HK-2 (cell line): ENCODE measurements around the gene ARHGAP23.

ENCODE experiments used
- DNase-seq: peaks from one replicate; pipeline ENCODE4 v3.0.0-alpha.2; 2018; ENCODE audit not compliant: unreplicated experiment

Gene ARHGAP23

GRCh38 chr17:38443356-38444031, 15.2 kb downstream of the ARHGAP23 start:
- DNase-seq: no peak

GRCh38 chr17:38444151-38444550, 15.9 kb downstream of the ARHGAP23 start:
- peak; percentile 68 for DNase-seq

DNA sequence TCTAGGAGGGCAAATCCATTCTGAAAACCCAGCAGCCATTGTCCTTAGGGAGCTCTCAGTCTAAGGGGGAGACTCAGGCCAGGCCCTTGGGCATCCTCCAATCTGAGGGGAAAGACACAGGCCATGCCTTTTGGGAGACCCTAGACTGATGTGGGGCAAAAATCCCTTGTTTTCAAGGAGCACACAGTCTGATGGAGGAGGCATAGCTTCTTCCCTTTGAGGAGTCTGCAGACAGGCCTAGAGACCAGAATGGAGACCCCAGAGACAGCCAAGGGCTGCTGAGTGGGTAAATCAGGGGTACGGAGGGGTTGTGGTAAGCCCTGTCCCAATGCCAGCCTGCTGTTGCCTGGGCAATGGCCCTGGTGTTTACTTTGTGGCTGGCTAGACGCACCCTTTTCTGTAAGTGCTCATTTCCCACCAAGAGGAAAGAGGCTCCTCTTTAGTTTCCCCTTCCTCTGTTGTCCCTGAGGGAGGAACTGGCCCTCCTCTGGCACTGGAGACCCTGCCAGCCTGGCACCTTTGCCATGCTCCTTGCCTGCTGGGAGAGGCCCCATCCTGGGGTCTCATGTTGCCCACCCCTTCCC, 19.3 kb downstream of the ARHGAP23 start:
- no peak for DNase-seq

GRCh38 chr17:38448208-38448771, 20.0 kb downstream of the ARHGAP23 start:
- DNase-seq: no peak

DNA sequence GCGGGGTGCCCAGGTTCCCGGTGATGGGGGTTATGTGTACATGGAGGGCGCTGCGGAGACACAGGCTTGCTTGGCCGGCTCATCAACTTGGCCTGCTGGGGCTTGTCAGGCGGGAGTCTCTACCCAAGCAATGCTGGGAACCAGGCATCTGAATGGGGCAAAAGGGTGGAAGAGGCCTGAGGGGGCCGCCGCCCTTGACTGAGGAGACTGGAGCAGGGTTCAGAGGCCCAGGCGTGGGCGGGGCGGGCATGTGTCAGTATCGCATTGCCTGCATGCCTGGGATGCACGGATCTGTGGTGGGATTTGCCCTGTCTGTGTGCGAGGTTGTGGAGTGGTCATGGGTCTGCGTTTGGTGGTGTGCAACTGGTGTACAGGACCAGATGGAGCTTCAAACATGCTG, 21.1 kb downstream of the ARHGAP23 start:
- peak; percentile 70 for DNase-seq

DNA sequence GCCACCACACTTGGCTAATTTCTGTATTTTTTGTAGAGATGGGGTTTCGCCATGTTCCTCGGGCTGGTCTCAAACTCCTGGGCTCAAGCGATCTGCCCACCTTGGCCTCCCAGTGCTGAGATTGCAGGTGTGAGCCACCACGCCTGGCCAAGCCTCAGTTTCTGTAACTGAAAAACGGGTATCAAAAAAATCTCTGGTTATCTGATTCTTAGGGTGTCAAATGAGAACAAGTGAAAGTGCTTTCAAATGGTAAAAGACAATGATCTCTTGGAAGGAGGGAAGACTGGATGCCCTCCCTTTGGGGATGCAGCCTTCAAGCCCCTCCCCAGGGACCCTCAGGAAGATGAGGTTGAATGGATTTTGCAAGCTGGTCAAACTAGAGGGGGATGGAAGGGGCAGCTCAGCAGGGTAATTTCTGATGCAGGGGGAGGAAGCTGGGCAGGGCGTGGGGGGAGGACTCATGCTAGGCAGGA, 22.3 kb downstream of the ARHGAP23 start:
- DNase-seq: no peak

DNA sequence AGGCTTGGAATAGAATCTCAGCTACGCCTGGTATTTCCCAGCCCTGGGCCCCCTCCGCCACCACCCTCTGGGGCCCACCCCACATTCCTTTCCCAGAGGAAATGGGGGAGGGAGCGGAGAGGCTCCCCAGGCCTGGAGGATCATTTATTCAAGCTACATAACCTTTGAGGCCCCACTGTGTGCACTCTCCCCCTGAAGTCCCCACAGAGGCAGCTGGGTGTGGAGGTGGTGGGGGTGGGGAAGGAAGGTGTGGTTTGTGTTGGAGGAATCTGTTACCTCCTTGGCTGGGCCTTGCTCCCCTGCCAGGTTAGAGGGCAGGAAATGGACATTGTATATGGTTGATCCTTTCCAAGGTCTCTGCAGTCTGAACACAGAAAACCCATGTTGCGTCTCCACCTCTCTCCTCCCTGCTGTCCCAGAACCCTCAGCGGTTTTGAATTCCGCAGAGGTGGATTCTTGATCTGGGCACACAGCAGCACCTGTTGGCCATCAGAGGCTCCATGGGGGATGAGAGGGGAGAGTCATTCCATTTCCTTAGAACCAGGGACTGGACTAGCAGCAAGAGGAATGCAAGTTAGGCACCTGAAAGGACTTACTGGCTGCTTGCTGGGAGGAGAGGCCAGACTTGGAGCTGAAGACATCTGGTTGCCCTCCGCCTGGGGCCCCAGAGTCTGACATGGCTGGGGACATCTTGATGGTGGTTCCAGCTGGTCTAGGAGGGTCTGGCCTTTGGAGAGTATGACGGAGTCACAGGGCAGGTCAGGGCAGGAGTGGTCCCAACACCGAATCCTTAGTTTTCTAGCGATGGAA, 23.0 kb downstream of the ARHGAP23 start:
- peak; percentile 87 for DNase-seq

DNA sequence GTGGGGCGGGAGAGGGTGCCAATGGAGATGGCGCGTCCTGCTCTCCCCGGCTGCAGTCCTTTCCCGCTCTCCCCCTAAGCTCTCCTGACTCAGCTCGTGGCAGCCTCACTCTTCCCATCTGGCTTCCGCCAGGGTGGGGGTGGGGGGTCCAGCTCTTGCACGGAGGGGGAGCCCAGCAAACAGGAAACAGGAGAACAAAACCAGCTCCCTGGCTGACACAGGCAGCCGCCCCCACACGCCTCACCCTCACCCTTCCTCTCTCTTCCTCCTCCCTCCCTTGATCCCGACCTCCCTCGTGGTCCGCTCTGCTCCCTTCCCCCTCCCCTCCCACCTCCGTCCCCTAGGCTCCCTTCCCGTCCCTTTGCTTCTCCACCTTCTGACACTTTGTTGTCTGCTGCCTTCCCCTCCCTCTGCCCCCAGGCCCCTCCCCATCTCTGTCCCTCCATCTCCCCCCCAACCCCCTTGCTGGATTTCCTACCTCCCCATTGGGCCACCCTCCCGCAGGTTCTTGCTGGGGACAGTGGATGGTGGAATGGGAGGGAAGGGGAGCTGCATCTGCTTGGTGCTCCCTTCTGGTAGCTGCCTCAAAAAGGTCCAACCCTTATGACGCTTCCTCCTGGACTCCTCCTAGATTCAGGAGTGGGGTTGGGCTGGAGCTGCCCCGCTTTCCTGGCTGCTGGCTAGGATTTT, 23.7 kb downstream of the ARHGAP23 start:
- peak; percentile 93 for DNase-seq

DNA sequence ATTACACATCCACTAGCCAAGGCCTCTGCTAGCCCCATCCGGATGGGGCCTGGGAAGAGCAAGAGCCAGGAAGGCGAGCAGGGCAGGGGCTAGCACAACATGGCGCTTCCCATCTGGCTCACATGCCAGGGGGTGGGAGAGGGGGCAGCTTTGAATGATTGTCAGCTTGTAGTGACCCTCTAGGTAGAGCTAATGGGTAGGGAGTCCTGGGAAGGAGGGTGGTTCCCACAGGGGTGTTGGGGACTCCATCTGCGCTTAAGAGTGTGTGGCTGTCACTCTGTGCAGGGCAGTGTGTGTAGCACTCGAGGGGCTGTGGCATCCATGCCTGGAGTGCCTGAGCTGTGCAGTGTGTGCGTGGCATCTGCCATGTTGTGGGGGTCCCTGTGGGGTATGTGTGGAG, 24.5 kb downstream of the ARHGAP23 start:
- DNase-seq: no peak

- peak; percentile 76 for DNase-seq
Measured at GRCh38 chr17:38453951-38454421, 25.7 kb downstream of the ARHGAP23 start.

GRCh38 chr17:38454532-38454931, 26.3 kb downstream of the ARHGAP23 start:
- DNase-seq: peak; percentile 81

GRCh38 chr17:38455288-38455915, 27.1 kb downstream of the ARHGAP23 start:
- no peak for DNase-seq

DNA sequence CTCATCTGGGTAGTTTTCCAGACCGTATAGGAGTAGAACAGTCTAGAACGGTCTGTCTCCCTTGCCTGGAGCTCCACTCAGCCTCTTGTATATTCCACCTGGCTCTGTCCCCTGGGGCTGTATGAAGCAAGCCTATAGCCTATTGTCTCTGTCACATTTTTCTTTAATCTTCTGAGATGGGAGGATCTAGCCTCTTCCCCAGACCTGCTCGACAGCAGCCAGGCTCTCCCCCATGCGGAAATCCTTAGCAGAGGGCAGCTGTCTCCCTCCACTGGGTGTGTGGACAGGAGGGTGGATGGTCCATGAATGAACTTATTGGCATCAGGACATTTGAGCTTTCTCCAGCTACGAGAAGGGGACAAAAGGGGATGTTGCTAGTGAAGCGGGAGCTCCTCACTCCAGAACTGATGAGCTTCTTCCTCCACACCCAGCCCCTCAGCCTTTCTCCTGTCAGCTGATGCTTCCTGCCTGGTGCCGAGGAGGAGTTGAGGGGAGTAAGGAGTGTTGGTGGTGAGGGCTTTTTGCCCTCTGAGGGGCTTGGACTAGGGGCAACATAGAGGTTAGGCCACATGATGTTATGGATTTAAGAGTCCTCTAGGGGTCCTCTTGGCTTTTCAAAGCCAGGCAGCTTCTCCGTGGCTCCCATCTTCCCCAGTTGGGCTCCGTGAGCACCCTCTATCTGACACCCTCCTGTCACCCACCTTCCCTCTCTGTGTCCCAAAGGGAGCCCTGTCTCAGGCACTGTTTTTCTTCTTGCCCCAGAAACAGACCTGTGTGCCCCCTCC, 28.0 kb downstream of the ARHGAP23 start:
- no peak for DNase-seq

GRCh38 chr17:38457577-38458371, 29.5 kb downstream of the ARHGAP23 start:
- DNase-seq: no peak

DNA sequence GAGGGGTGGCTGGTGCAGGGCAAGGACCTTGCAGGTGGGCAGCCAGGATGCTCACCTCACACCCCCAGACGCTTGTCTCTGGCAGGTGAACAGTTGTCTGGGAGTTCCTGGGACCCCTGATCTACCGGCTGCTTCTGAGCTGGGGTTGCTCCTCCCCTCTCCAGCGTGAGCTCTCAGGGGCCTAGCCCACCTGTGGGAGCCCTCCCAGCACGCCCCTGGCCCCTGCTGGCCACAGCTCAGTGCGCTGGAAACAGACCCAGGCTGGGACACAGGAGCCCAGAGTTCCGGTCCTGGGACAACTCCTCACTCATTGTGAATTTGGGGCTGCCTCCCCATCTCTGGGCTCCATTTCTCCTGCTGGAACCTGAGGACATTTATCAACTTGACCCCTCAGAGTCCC, 30.3 kb downstream of the ARHGAP23 start:
- no peak for DNase-seq

DNA sequence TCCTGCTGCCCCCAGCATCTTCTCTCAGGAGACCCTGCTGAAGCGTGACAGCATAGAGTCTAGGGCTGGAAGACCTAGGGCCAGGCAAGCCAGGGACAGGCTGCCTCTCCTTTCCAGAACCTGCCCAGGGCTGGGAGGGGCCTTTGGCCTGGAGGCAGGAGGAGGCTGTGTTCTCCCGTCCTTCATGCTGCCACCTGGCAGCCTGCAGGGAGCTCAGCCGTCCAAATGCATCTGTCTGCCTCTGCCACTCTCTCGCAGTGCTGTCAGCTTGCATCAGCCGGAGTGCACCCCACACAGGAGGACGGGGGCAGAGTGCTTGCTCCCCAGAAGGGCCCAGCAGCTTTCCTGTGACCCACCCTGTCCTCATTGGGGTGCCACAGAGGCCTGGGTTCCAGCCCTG, 31.3 kb downstream of the ARHGAP23 start:
- DNase-seq: no peak

DNA sequence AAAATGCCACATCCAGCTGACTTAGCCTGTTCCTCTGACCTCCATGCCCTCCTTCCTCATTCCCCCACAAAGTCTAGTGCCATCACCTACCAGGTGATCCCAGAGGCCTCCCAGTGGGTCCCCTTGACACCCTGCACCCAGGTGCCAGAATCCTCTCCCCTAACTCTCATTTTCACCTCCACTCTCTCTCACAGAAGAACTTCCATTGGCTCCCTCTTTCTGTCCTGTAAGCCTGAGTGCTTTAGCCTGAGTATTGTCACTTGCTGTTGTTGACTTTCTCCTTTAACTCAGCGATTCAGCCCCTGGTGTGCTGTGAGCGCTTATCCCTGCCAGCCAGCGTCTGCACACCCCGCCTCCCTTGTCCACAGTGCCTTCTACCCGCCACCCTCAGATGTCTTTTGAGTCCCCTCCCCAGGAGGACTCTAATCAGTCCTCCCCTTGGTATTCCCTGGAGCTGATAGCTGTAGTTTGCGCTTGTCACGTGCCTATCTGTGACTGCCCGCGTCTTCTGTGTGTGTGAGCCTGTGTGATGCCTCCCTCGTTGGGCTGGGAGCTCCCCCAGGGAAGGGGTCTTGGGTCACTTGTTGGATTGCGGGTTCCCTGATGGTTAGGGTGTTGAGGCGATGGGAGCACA, 31.9 kb downstream of the ARHGAP23 start:
- no peak for DNase-seq

- no peak for DNase-seq
Measured at GRCh38 chr17:38460716-38461630, 32.7 kb downstream of the ARHGAP23 start.
